CD4-positive, alpha-beta T cell treated with Interleukin-10 for 1 hour (primary cell): Measurements from ENCODE around the gene TXNRD2.

Experiments
- DNase-seq: peaks from one replicate; pipeline ENCODE4 v3.0.0-alpha.2; 2020

Gene TXNRD2

GRCh38 chr22:19854778-19855503, 86.7 kb downstream of the TXNRD2 start, which contains the start of the genes GNB1L and RTL10:
GNB1L (minus strand) TSS chr22:19854874; CDS start chr22:19821355, 33,519 bp downstream.
RTL10 (minus strand) TSS chr22:19854874; CDS start chr22:19852261, 2,613 bp downstream.
- peak; percentile 95 for DNase-seq

- peak; percentile 20 for DNase-seq
Measured at GRCh38 chr22:19853879-19854777, 87.5 kb downstream of the TXNRD2 start.

GRCh38 chr22:19853058-19853878, 88.3 kb downstream of the TXNRD2 start:
- DNase-seq = no peak

DNA sequence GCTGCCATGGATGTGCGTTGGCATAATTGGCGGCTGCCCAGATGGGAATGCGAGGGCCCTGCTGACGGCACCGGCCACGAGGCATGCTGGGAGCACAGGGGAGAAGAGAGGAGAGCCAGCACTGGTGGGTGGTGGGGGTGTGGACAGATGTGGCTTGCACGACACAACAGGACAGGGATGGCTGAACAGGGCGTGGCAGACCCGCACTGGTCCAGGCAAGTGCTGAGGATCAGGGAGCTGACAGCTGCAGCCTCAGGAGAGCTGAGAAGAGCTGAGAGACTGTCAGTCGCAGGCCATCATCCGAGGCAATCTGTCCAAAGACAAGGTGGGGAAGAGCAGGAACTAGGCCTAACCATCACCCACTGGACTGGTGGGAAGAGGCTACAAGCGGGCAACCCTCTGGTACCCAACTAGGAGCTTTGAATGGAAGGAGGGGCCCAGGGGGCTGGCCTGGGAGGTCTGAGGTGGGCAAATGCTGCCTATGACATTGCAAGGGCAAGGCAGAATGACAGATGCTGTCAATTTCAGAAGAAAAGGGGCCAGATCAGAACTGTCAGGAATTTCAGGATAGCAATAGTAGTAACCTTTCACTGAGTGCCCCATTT, 89.3 kb downstream of the TXNRD2 start:
- DNase-seq = no peak

- no peak for DNase-seq
Measured at GRCh38 chr22:19851291-19852176, 90.1 kb downstream of the TXNRD2 start.

GRCh38 chr22:19850763-19851109, 90.9 kb downstream of the TXNRD2 start:
- DNase-seq = no peak

- no peak for DNase-seq
Measured at GRCh38 chr22:19849835-19850762, 91.5 kb downstream of the TXNRD2 start.

GRCh38 chr22:19848298-19849224, 93.1 kb downstream of the TXNRD2 start:
- no peak for DNase-seq

DNA sequence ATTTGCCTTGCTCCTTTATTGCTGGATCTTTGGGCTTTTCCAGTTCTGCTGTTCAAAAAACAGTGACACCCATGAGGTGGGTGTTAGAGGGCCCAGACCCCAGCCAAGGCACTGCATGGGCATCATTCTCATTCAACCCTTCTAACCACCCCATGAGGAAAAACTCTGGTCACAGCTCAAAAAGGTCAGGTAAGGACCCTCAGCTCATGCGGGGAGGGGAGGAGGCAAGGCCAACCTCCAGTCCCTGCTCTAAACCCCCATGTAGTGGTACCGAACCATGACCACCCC, 94.3 kb downstream of the TXNRD2 start:
- DNase-seq = no peak

GRCh38 chr22:19846620-19847344, 94.8 kb downstream of the TXNRD2 start:
- no peak for DNase-seq

DNA sequence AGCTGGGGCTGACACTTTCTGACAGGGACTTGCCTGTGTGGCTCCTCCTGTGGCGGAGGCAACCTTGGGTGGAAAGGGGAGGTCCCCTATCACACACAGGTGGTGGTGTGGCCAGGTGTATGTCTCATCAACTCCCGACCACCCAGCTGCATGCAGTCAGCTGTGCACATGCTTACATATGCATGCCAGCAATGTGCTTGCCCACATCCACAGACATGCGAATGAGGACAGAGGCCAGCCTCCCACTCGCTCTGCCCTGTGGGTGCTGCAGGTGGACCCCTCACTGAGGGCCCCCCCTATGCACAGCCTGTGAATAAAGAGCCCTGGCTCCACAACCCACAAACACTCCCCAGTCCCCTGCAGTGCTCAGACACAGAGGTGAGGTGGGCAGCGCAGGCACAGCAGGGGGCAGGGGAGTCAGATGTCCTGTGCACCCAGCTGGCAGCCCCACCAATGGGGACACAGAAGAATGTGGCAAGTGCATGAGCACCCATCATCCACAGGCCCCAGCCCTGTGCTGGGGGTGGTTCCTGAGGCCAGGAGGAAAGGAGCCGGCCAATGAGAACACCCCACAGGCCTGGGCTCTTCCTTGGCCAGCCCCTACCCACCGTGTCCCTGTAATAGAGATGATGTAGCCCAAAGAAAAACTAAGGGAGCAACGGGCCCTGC, 96.4 kb downstream of the TXNRD2 start:
- no peak for DNase-seq

DNA sequence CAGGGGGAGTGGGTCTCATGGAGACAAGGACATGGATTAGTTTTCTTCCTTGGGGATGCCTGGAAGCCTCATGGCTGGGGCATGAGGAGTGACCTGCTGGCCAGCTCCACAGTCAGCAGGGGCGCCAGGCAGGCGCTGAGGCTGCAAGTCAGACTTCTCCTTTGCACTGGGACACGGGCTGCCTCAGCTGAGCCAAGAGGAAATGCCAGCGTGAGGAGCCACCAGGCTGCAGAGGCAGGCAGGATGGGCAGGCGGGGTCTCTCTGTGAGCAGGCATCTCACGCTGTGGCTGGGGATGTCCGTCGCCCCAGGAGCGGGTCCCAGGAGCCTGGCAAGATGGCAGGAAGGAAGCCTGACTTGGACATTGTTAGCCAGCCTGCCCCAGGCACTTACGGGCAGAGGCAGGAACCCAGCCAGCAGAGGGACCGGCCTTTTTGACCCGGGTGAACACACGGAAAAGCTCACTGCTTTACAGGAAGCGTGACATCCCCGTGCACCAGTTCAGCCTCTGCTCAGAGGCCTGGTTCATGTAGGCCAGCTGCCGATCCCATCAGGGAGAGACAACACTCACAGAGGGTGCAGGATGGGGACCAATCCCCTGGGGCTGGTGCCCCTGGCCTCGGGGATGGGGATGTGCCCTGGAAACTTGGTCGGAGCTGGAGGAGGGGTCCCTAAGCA, 97.1 kb downstream of the TXNRD2 start:
- peak; percentile 2 for DNase-seq

DNA sequence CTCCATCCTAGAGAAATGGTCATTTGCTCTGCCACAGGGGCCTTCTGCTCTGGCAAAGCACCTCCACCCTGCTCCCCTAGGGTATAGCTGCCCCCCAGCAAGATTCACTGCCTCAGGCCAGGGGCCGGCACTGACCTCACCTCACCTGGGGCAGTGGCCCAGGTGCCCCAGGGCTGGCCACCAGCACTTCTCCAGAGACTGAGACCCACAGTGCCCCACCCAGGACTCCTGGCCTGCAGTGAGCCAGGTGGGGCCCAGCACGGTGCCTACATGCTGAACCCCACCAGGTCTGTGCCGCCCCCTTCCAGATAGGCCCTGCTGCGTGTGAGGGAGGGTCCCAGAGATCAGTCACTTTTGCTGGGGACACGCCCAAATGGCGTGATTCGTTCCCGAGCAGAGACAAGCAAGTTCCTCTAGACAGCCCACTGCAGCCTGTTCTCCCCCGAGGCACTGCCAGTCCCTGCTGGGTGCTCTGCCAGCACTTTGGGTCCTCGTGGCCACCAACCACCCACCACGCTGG, 97.7 kb downstream of the TXNRD2 start:
- DNase-seq = no peak

- DNase-seq = no peak
Measured at GRCh38 chr22:19843107-19843856, 98.3 kb downstream of the TXNRD2 start.

GRCh38 chr22:19842393-19843106, 99.1 kb downstream of the TXNRD2 start:
- DNase-seq = no peak
